Measurements from ENCODE around the gene RFC3. TPM values are rescaled to one million over a fixed set of nuclear protein-coding genes. Genes with fewer than 3 reads are reported as not detected.
A peak's percentile ranks its signal among the peaks of the same experiment; 100 is the strongest.
"Not testable (repeated sequence)": the region's sequence is repeated elsewhere in the genome, so short reads cannot be mapped to it uniquely, and the experiment has no call there.

RFC3 gene
- total RNA-seq, 4 donors from 2014 or later = 6.5 to 9.9 (median 8.8) TPM

- intact Hi-C loops (cut with DNase I; ENCODE audit: low total_unique reads) = no loop called here
- H3K4me3 ChIP-seq (ENCODE audit: low read depth, poor library complexity, severe bottlenecking) = no peak overlapping the region
- no peak for DNase-seq (ENCODE audit: low spot score in 2 of 2)
- WGBS, 2 donors = 33% methylated on average over 3 of the region's 3 CpGs
- TF ChIP-seq CTCF (IDR thresholded peaks at IDR 0.05) = no peak
- TF ChIP-seq POLR2A (IDR thresholded peaks at IDR 0.05) = no peak
These were observed 17.2 kb upstream of the RFC3 start for GRCh38 chr13:33800646-33801186.

GRCh38 chr13:33806470-33807248 is 11.3 kb upstream of the RFC3 start:
- intact Hi-C loops (cut with DNase I; ENCODE audit: low total_unique reads) = no loop called here
- no peak for DNase-seq (ENCODE audit: low spot score in 2 of 2)

GRCh38 chr13:33812829-33813228 is 5.1 kb upstream of the RFC3 start:
- DNase-seq (ENCODE audit: low spot score in 2 of 2); intact Hi-C loops (cut with DNase I; ENCODE audit: low total_unique reads); H3K4me3 ChIP-seq (ENCODE audit: low read depth, poor library complexity, severe bottlenecking): not testable (repeated sequence)
- WGBS, 2 donors = 87 to 91% methylated on average over 7 of the region's 7 CpGs

More at GRCh38 chr13:33806470-33807248, 11.3 kb upstream of the RFC3 start:
- TF ChIP-seq POLR2A (IDR thresholded peaks at IDR 0.05) (no peak), CTCF (IDR thresholded peaks at IDR 0.05) (no peak)
- 77 to 79% methylated on average over 8 of the region's 8 CpGs for WGBS, 2 donors
- H3K4me3 ChIP-seq (ENCODE audit: low read depth, poor library complexity, severe bottlenecking) = no peak overlapping the region

- no peak overlapping the region for H3K4me3 ChIP-seq (ENCODE audit: low read depth, poor library complexity, severe bottlenecking)
- WGBS, 2 donors = 67 to 69% methylated on average over 1 of the region's 1 CpG
- intact Hi-C loops (cut with DNase I; ENCODE audit: low total_unique reads) = no loop called here
- TF ChIP-seq POLR2A (IDR thresholded peaks at IDR 0.05) (no peak), CTCF (IDR thresholded peaks at IDR 0.05) (no peak)
- DNase-seq (ENCODE audit: low spot score in 2 of 2) = no peak
These were observed 2.9 kb upstream of the RFC3 start for GRCh38 chr13:33815011-33815550.

- H3K4me3 ChIP-seq (ENCODE audit: low read depth, poor library complexity, severe bottlenecking) = no peak overlapping the region
- intact Hi-C loops (cut with DNase I; ENCODE audit: low total_unique reads) = no loop called here
- TF ChIP-seq CTCF (IDR thresholded peaks at IDR 0.05) = no peak
- no peak for TF ChIP-seq POLR2A (IDR thresholded peaks at IDR 0.05)
- no peak for DNase-seq (ENCODE audit: low spot score in 2 of 2)
- WGBS, 2 donors = 91 to 92% methylated on average over 2 of the region's 2 CpGs
These were observed 1.0 kb upstream of the RFC3 start for GRCh38 chr13:33816912-33817311.

GRCh38 chr13:33817513-33817900 is 442 bp upstream of the RFC3 start:
- intact Hi-C loops (cut with DNase I; ENCODE audit: low total_unique reads) = no loop called here
- peak overlapping the region; percentile 85 for H3K4me3 ChIP-seq (ENCODE audit: low read depth, poor library complexity, severe bottlenecking)
- 19 to 23% methylated on average over 5 of the region's 5 CpGs for WGBS, 2 donors
- no peak for TF ChIP-seq CTCF (IDR thresholded peaks at IDR 0.05)
- DNase-seq (ENCODE audit: low spot score in 2 of 2) = no peak

All from lower leg skin (tissue), 4 donors.